ENCODE results near the gene DNAH6. TPM values are rescaled to one million over a fixed set of nuclear protein-coding genes. Genes with fewer than 3 reads are reported as not detected.

DNAH6 gene, protein sequence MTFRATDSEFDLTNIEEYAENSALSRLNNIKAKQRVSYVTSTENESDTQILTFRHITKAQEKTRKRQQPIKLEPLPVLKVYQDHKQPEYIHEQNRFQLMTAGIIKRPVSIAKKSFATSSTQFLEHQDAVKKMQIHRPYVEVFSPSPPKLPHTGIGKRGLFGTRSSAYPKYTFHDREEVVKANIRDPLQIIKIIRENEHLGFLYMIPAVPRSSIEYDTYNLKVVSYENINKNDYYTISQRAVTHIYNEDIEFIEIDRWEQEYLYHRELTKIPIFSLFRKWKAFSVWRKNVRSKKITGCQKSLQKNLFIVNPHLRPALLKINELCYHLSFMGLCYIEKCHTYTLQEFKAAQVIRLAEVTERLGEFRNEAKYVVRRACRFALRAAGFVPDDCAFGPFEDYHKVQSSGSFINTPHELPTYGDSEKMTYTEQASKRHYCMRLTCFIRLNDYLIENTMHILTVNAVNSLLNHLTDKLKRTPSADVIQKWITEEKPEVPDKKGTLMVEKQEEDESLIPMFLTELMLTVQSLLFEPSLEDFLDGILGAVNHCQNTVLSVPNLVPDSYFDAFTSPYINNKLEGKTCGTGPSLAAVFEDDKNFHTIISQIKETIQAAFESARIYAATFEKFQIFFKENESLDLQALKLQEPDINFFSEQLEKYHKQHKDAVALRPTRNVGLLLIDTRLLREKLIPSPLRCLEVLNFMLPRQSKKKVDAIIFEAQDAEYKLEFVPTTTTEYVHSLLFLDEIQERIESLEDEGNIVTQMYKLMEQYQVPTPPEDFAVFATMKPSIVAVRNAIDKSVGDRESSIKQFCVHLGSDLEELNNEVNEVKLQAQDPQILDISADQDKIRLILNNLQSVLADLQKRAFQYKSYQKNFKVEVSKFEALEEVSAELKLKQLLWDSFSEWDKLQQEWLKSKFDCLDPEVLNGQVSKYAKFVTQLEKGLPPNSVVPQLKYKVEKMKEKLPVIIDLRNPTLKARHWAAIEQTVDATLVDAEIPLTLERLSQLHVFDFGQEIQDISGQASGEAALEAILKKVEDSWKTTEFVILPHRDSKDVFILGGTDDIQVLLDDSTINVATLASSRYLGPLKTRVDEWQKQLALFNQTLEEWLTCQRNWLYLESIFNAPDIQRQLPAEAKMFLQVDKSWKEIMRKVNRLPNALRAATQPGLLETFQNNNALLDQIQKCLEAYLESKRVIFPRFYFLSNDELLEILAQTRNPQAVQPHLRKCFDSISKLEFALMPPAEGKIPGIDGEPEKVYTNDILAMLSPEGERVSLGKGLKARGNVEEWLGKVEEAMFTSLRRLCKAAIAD (N-terminal part only)
- total RNA-seq = under 0.01 and 0.37 TPM in 2 replicates

DNA sequence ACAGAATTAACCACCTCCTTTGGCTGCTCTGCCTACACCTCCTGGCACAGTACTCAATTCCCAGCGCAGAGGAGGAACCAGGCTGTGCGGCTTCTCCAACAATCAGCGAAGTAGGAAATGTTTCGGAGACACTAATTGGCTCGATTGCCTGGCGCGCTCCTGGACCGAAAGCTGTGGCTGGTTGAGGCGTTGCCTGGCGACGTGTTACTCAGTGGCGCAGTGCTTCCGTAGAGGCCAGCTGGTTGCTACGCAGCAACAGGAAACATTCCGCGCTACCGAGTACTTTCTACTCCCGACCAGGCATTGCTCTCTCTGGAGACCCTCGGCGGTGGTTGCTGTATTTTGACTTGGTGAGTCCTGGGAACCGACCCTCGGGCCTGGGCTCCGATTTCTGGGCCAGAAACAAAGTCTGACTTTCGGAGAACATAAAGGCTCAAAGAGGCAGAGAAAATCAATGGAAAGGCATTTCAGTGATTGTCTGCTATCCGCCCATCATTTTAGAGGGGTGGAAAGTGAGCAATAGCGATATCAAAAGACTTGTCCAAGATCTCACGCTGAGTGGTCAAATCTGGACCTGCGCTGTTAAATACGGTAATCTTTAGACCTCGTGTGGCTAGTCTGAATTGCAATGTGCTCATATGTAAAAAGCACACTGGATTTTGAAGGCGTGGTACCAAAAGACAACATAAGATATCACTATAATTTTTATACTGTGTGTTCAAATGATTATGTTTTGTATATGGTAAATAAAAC lies at the start of gene DNAH6:
TSS of gene DNAH6 (plus strand) at position 265 of the 753 bp plus-strand sequence. CDS start 1,329 bp downstream, outside the sequence.

Other genes with a start within 250 kb of the DNAH6 start
- gene SUCLG1, start 57.2 kb upstream of the DNAH6 start, total RNA-seq = 62.8 and 77.2 TPM in 2 replicates

All from subcutaneous preadipocyte (primary cell).